8988T (cell line): ENCODE results near the gene SH3PXD2B.
A peak's percentile ranks its signal among the peaks of the same experiment; 100 is the strongest.
"Not testable (repeated sequence)": the region's sequence is repeated elsewhere in the genome, so short reads cannot be mapped to it uniquely, and the experiment has no call there.

Experiments
- DNase-seq: peaks from one replicate; pipeline ENCODE4 v3.0.0; 2011

Gene SH3PXD2B

DNA sequence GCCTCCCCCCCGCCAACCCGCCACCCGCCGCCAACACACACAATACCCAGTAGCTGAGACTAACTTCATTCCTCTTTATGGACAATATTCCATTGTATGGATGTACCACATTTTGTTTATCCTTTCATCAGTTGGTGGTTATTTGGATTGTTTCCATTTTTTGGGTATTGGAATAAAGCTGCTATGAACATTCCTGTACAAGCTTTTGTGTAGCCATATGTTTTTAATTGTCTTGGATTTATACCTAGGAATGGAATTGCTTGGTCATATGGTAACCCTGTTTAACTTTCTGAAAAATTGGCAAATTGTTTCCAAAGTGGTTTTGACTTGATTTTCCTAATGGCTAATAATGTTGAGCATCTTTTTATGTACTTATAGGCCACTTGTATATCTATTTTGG lies 165.9 kb downstream of the SH3PXD2B start:
- no peak for DNase-seq

DNA sequence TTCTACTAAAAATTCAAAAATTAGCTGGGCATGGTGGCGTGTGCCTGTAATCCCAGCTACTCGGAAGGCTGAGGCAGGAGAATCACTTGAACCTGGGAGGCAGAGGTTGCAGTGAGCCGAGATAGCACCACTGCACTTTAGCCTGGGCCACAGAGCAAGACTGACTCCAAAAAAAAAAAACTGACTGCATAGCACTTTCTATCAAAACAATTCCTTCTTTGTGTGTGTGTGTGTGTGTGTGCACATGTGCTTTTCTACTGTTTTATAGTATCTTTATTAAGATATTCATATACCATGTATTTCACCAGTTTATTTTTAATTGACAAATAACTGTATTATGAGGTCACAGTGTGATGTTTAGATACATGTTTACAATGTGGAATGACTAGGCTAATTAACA lies 167.2 kb downstream of the SH3PXD2B start:
- not testable (repeated sequence) for DNase-seq

DNA sequence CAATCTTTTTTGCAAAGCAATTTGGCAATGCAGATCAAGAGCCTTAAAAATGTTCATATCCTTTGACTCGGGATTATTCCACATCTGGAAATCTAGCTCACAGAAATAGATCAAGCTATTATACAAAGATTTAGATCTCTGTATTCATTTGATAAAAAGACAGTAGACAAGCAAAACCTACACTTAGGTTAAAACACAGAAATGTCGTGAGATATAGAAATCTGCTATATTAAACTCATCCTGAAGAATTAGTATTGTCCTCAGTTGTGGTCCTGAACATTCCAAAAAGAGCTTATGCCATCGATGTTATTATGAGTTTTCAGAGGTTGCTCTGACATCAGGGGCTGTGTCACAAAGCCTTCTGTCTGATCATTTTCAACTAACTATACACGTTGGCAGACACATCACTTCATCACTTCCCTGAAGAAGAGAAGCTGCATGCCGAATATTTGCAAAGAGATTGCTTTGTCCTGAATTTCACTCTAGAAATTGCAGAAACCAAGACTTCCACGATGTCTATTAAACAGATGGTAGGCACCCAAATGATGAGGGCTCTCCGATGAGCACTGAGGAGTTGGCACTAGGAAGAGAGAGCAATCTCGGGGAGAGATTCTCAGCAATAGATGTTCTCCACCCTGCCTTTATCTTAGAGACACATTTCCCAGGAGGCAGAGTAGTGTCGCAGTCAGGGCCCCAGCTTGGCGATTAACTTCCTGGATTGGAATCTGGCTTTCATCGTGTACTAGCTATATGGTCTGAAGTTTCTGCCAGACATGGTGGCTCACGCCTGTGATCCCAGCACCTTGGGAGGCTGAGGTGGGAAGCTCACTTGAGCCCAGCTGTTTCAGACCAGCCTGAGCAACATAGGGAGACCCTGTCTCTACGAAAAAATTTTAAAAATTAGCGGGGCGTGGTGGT lies 168.8 kb downstream of the SH3PXD2B start:
- DNase-seq = no peak

DNA sequence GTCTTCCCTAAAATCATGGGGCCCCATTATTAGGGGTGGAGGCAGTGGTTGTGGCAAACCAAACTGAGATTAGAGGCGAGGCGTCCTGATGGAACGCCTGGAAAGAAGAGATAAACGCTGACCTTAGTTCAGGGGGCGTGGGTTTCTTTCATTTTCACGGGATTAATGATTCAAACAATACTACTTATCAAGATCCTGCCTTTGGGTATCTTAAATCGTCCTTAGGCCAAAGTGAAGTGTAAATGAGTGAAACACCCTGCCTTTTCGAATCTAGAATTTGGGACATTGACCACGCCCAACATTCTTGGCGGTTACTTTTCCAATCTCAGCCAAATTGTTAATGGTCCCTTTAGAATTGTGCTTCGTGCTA lies 169.7 kb downstream of the SH3PXD2B start:
- DNase-seq = no peak

DNA sequence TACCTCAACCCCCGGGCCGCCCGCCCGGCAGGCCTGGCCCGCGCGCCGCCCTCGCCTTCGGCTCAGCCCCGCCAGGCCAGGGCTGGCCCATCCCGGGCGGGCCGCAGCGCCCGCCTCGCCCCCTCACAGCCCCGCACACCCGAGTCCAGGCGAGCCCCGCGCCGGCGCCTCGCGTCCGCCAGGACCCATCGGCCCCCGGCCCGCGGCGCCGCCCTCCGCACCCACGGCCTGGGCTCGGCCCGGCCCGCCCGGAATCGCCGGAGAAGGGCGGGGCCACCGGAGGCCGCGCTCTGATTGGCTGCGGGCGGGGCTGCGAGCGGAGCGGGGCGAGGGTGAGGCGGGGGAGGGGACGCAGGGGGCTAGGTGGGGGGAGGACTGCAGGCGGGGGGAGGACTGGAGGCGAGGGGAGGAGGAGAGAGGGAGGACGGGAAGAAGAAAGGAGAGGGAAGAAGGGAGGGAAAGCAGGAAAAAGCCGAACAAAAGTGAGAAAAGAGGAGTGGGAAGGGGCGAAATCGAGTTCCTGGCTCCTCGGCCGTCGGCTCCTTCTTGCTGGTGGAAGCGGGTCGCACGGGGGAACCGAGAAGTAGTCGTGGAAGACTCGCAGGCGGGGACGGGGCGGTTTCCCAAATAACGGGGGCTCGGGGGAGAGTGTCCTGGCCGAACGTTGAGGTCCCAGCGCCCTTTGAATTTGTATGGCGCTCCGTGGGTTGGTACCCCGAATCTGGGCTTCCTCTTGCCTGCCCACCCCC lies 170.3 kb downstream of the SH3PXD2B start:
- DNase-seq = peak; percentile 90

DNA sequence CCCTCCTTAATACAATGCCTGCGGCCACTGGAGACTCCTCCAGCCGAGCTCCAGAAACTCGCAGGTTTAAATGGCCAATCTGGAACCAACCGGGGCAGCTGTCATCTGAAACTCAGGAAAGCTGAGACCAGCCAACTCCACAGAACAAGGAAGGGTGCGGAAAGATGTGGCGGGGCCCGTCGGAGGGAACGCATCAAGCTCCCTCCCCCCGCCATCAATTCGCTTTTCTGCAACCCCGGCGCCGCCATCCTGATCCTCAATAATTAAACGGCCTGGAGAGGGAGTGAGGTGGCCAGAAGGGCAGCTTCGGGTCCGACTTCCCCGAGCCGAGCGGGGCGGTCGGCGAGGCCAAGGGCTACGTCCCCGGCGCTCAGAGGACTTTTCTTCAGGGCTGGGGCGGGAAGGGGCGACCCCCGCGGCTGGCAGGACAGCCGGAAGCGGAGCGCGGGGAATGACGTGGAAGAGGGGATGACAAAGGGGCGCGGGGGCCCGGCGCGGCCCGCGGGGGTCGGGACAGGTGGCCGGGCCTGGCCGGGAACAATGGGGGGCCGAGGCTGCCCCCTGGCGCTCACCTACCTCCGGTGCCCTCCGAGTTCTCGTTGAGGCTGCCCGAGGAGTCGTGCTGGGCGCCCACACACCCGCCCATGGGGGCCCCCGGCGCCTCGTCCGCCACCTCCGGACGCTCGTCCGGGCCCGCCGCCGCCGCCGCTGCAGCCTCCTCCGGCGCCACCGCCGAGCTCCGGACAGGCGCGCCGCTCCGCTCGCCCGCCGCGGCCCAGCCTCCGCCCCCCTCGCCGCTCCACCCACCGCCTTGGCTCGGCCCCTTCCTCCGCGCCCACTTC lies 171.1 kb downstream of the SH3PXD2B start, which contains the start of gene UBTD2:
Gene UBTD2, minus strand, starts transcription at position 745 of the 842 bp plus-strand sequence. Its CDS starts 99 bp downstream, at position 646.
- peak; percentile 92 for DNase-seq

DNA sequence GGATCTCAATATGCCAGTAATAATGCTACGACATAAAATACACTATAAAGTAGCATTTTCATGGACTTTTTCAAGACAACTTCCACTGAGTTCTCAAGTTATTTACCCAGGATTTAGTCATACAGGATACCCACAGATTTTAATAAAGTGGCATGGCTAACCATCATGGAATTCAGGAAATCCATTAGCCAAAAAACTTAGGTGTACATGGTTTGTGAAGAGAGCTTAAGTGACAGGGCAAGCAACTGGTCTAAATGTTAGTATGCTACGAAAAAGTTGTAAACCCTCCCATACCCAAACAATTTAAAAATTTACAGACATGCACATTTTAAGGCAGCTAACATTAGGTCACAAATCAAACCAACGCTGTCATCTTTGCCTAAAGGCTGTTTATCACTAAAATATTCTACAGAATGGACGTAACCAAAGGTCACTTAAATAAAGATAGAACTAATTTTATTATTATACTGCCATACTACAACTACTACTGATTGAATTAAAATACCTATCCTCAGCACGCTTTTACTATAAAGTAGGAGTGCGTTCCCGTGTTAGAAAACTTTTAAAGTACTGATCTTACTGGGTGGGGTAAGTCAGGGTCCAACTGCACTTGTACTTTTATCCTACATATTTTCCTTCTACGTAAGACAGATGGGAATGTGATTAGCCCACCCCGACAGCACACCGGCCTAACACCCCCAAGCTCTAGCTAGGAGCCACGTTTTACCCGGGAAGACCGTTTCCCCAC lies 171.9 kb downstream of the SH3PXD2B start:
- DNase-seq = no peak

DNA sequence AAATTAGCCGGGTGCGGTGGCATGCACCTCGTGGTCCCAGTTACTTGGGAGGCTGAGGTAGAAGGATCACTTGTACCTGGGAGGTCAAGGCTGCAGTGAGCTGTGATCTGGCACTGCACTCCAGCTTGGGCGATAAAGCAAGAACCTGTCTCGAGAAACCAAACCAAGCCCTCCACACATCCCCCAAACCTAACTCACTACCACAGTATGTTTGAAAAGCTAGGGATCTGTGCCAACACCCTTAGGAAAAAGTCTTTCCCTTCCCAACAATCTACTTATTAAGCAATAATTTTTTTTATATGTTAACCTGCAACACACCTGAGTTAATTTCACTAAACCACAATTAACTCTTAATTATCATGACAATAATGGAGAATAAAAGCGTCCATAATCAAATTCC lies 173.0 kb downstream of the SH3PXD2B start:
- no peak for DNase-seq

DNA sequence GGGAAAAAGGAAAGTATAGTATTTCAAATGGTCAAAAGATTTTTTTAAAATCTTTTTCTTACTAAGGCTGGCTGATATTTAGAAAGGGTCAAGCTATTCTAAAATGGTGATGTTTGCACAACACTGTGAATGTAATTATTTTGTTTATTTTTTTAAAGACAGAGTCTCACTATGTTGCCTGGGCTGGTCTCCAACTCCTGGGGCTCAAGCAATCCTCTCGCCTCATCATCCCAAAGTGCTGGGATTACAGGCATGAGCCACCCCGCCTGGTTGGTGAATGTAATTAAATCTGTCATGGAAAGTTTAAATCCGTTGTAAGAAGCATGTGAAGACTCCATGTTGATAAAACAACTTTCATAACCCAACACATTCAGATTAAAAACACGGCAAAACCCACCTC lies 173.4 kb downstream of the SH3PXD2B start:
- DNase-seq = no peak

DNA sequence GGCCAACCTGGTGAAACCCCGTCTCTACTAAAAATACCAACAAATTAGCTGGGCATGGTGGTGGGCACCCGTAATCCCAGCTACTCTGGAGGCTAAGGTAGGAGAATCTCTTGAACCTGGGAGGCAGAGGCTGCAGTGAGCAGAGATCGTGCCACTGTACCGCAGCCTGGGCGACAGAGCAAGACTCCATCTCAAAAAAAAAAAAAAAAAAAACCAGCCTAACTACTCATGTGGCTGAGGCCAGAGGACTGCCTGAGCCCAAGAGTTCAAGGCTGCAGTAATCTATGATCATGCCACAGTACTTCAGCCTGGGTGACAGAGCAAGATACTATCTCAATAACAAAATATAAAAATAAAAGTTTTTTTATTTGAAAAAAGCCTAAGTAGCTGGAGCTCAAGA lies 174.0 kb downstream of the SH3PXD2B start:
- DNase-seq = no peak

DNA sequence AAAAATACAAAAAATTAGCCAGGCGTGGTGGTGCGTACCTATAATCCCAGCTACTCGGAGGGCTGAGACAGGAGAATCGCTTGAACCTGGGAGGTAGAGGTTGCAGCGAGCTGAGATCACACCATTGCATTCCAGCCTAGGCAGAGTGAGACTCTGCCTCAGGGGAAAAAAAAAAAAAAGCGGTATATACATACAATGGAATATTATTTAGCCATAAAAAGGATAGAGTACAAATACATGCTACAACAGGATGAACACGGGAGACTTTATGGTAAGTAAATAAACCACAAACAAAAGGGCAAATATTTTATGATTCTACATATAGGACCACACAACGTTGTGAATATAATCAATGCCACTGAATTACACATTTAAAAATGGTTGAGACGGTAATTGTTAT lies 176.0 kb downstream of the SH3PXD2B start:
- DNase-seq = no peak

DNA sequence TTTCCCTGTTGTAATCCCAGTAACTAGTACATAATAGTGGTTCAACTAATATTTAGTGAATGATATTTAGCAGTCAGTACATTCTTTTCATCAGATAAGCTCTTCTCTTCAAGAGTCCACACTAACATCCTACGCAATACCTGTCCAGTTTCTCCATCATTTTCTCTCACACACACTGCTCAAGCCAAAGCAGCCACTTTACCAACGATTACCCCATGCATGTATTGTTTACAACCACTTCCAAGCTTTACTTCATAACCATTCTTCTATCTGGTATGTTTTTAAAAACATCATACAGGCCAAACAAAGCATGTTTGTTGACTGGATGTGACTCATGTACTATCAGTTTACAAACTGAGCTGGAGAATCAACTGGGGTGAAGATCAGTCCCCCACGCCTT lies 178.1 kb downstream of the SH3PXD2B start:
- no peak for DNase-seq
